Ureter (tissue), 1 donor: ENCODE results near the gene PAX2. TPM values are rescaled to one million over a fixed set of nuclear protein-coding genes. Genes with fewer than 3 reads are reported as not detected.

Experiments
- DNase-seq: peaks from one replicate; pipeline ENCODE4 v3.0.0-alpha.2; 2020; ENCODE audit warnings: low spot score
- total RNA-seq: library from RNA; stranded (reverse); gene quantifications from one replicate; pipeline ENCODE4 v1.2.4, GENCODE V29; 2023
- donor health status: DM: yes; HTN: yes; CAD: no.

PAX2 gene
- total RNA-seq, 1 donor from 2014 or later = 0.52 TPM

DNA sequence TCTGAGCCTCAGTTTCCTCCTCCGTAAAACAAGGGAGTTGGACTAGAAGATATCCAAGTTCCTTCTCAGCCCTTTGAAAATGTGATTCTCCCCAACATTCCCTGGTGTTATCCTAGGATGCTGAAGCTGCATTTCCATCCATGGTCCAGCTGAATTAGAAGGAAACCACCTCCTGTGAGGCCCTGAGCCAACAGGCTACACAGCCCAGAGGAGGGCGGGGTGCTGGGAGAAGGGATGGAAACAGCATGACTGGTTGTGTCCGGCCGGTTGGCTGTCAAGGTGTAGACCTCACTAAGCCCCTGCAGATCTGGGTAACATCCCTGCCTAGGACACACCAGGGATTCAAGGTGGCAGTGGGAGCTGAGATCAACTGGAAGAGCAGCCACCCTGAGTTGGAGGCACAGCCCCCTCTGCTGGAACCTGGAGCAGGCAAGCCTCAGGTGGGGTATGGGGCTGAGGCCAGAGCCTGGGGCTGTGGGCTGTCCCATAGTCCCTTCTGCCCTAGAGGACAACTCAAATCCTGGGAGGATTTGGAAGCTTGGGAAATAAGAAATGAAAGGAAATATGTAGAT is 72.0 kb downstream of the PAX2 start:
- no peak for DNase-seq

DNA sequence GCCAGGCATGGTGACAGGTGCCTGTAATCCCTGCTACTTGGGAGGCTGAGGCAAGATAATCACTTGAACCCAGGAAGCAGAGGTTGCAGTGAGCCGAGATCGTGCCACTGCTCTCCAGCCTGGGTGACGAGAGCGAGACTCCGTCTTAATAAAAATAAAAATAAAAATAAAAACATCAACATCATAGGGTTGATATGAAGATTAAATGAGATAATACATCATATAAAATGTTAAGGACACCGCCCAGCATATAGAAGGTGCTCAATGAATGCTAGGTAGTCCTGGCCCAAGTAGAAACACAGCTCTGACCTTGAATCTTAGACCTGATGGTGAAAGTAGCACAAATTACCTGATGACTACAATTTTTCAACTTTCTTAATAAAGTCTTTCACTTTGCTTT is 74.0 kb downstream of the PAX2 start:
- DNase-seq = no peak

DNA sequence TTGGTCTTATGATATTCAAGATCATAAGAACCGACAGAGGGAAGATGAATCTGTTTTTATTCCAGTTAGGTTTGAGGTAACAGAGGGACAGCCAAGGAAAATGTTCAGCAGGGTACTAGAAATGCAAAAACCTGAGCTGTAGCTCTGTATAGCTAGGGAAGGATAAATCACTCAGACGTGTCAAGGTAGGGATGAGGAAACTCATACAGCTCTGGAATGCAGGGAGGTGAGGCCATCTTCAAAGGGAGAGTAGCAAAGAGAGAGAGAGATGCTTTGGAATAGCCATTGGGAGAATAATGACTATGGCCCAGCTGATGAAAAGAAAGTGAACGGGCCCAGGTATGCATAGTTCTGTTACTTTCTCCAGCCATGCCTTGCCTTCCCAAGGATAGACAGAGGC is 77.8 kb downstream of the PAX2 start:
- no peak for DNase-seq

DNA sequence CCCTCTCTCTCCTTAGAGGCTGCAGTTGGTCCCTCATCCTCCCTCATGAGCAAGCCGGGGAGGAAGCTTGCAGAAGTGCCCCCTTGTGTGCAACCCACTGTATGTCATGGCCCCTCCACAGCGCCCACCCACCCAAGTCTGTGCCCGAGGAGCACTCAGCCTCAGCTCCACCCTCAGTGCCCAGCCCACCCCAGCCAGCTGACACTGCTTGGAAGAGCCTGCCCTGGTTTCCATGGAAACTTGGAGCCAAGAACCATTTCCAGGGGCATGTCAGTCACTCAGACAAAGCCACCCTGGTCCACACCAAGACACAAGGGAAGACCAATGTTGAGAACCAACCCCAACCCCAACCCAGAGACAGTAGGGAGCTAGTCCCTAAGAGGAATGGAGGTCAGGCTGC is 79.5 kb downstream of the PAX2 start:
- no peak for DNase-seq

DNA sequence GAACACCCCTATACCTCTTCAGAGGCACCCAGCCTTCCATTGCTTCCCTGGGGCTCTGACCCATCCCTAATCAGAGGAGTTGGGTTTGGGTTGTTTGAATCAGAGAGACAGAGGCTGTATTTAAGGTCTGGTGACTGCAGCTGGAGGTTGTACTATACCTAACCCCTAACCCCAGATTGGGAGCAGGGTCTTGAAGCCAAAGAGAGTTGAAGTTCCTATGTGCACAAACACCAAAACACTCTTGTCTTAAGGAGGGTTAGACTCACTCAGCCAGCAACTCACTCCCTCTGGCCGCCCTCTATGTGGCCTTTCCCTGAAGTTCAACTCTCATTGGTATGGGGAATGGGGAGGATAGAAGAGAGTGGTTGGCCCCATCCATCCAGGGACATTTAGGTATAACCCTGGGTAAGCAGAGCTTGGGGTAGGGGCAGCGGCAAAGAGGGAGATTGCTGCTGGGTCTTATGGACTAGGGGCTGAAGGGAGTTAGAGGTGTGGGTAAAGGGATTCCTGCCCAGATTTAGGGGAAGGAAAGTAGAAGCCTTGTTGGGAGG is 80.0 kb downstream of the PAX2 start:
- DNase-seq = no peak

DNA sequence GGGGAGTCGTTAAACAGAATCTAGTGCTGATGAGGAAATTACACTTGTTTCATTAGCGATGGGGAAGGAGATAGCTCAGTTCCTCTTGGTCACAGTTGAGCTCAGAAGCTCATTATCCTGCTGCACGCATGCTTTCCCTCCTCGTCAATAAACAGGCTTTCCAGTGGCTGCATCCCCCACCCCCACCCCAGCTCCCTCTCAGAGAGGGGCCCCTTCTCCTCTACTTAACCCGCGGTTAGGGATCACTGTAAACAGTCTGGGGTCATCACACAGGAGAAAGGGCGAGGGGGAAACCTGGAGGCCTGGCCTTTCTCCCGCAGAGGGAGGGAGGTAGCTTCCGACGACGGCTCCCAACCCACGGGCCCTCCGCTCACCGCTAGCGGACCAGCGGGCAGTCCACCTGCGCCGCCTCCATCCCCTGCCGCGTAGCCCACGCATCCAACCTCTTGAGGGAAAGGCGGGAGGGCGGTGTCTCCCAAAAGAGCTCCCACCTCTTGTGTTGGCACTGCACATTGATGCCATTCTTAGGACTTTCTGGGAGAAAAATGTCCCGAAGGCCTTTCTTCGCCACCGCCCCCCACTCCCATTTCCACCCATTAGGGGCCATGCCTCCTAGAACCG is 80.8 kb downstream of the PAX2 start:
- no peak for DNase-seq

DNA sequence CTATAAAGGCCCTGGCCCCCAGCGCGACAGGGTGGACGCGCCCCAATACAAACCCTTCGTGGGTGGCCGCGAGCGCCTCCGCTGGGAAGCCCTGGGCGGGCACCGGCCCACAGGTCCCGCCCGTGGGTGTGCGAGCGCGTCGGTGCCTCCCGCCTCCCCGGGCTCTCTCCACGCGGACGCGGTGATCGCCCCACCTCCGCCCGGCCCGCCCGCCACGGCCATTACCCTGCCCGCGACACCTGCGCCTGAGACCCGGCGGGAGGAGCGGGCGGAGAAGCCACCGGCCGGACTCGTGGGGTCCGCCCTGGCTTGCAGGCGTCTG is 81.2 kb downstream of the PAX2 start:
- DNase-seq = no peak

DNA sequence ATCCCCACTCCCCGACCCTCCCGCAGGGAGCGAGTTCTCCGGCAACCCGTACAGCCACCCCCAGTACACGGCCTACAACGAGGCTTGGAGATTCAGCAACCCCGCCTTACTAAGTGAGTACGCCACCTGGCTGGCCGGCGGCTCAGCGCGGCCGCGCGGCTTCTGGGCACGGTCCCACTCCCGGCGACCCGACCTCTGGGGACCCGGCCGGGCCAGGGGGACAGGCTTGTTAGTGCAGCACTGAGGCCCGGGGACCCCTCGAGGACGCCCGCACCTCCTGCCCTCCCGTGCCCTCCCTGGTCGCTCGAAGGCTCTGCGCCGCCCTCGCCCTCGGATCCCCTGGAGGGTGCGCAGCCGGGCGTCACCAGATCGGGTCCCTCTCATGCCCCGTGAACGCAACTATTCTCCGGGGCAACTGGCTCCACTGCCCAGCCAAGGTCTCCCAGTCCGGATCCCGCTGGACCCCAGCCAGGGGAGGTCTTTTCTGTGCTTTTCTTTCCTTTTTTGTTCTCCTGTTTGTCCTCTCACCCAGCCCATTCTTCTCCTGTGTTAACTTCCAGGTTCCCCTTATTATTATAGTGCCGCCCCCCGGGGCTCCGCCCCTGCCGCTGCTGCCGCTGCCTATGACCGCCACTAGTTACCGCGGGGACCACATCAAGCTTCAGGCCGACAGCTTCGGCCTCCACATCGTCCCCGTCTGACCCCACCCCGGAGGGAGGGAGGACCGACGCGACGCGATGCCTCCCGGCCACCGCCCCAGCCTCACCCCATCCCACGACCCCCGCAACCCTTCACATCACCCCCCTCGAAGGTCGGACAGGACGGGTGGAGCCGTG is 81.8 kb downstream of the PAX2 start:
- no peak for DNase-seq

DNA sequence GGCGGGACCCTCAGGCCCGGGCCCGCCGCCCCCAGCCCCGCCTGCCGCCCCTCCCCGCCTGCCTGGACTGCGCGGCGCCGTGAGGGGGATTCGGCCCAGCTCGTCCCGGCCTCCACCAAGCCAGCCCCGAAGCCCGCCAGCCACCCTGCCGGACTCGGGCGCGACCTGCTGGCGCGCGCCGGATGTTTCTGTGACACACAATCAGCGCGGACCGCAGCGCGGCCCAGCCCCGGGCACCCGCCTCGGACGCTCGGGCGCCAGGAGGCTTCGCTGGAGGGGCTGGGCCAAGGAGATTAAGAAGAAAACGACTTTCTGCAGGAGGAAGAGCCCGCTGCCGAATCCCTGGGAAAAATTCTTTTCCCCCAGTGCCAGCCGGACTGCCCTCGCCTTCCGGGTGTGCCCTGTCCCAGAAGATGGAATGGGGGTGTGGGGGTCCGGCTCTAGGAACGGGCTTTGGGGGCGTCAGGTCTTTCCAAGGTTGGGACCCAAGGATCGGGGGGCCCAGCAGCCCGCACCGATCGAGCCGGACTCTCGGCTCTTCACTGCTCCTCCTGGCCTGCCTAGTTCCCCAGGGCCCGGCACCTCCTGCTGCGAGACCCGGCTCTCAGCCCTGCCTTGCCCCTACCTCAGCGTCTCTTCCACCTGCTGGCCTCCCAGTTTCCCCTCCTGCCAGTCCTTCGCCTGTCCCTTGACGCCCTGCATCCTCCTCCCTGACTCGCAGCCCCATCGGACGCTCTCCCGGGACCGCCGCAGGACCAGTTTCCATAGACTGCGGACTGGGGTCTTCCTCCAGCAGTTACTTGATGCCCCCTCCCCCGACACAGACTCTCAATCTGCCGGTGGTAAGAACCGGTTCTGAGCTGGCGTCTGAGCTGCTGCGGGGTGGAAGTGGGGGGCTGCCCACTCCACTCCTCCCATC is 82.7 kb downstream of the PAX2 start:
- no peak for DNase-seq

DNA sequence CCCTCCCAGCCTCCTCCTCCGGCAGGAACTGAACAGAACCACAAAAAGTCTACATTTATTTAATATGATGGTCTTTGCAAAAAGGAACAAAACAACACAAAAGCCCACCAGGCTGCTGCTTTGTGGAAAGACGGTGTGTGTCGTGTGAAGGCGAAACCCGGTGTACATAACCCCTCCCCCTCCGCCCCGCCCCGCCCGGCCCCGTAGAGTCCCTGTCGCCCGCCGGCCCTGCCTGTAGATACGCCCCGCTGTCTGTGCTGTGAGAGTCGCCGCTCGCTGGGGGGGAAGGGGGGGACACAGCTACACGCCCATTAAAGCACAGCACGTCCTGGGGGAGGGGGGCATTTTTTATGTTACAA is 83.3 kb downstream of the PAX2 start:
- no peak for DNase-seq

DNA sequence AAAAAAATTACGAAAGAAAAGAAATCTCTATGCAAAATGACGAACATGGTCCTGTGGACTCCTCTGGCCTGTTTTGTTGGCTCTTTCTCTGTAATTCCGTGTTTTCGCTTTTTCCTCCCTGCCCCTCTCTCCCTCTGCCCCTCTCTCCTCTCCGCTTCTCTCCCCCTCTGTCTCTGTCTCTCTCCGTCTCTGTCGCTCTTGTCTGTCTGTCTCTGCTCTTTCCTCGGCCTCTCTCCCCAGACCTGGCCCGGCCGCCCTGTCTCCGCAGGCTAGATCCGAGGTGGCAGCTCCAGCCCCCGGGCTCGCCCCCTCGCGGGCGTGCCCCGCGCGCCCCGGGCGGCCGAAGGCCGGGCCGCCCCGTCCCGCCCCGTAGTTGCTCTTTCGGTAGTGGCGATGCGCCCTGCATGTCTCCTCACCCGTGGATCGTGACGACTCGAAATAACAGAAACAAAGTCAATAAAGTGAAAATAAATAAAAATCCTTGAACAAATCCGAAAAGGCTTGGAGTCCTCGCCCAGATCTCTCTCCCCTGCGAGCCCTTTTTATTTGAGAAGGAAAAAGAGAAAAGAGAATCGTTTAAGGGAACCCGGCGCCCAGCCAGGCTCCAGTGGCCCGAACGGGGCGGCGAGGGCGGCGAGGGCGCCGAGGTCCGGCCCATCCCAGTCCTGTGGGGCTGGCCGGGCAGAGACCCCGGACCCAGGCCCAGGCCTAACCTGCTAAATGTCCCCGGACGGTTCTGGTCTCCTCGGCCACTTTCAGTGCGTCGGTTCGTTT is 83.9 kb downstream of the PAX2 start:
- DNase-seq = no peak

DNA sequence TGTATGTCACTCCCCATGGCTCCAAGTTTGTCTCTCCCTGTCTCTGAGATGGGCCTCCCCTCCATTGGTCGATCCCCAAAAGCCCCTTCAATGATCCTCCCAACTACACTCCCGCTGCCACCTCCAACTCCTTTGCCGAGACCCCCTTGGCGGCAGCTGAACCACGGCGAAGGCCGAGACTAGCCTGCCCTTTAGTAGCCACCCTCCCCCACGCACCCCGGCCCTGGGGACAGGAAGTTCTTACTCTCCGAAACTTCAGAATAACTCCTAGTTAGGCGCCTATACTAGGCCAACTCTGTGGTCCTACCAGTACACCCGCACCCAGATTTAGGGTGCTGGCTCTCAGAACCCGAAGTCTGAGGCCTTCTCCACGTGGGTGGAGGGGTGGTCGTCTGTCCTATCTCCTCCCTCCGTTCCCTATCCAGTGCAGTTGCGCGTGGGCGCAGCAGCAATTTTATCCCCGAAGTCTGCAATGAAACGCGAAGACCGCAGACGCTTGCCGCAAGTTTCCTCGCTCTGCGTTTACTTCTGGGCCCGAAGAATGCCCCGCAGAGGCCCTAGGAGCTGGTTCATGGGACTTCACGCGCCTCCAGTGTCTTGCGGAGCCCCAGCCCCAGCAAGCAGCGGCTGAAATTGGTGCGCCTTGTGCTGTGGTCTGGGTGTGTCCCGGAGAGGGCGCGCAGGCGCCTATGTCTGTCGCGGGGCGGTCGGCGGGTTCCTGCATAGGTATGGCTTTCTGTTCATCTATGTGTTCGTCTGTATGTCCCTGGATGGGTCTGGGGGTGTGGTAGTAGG is 84.7 kb downstream of the PAX2 start:
- DNase-seq = no peak

DNA sequence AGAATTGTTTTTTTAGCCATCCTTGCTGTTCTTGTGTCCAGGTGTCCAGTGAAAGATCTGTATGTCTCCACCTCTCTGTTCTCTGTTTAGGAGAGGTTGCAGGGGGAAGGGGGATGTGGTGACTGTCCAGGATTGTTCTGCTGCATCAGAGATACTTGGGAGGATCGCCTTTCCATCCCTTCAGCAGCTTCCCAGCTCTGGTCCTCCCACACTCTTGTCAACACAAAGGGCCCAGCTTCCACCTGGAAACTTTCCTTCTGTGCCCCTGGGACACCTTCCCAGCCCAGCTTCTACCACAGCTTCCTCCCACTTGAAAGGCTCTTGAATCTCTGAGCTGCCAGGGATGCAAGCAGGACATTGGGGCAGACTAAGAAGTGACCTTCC is 85.3 kb downstream of the PAX2 start:
- no peak for DNase-seq

DNA sequence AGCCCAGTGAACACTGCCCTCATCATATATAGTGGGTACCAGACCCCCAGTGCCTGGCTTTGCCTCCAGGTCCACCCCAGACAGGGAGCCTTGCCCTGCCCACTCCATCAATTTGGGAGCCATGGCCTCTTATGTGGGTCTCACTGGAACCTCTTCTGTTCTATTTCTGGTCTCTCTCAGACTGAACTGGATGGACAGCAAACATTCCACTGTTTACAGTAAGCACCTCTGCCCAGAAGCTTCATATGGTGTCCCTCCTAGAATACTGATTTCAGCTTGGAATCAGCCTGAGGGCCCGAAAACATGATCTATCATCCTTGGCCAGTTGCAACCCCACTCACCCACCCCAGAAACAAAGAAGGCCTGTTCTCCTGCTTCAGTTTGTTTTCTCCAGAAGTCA is 86.4 kb downstream of the PAX2 start:
- DNase-seq = no peak

DNA sequence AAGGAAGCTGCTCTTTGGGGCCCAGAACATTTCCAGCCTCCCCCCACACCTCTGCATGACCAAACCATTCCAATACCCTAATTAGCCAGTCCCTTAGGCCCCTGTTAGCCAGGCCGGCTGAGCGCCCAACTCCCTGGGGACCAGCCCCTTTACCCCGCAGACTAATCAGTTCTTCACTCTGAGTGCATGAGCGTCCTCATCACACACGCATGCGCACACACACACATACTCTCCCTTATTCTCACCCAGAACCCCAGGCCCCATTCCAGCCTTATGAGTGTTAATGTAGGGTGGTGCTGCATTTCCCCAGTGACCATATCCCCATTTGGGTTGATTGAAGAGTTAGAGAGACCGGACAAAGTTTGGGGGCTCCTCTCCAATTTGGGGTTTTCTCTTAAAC is 90.4 kb downstream of the PAX2 start:
- no peak for DNase-seq

DNA sequence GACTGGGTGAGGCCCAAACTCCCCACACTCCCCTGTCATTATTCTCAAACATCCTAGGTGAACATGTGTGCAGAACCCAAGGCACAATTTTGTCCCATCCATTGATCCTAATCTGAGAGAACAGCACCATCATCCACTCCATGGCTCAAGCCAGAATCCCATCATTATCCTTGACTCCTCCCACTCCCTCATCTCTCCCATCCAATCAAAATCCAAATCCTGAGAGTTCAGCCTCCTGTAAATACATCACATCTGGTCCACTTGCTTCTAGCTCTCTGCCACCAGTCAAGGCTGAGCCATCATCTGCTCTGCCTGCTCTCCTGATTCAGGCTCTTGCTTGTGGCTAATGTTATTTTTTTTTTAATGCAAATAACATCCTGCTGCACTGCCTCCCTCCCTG is 91.5 kb downstream of the PAX2 start:
- no peak for DNase-seq

DNA sequence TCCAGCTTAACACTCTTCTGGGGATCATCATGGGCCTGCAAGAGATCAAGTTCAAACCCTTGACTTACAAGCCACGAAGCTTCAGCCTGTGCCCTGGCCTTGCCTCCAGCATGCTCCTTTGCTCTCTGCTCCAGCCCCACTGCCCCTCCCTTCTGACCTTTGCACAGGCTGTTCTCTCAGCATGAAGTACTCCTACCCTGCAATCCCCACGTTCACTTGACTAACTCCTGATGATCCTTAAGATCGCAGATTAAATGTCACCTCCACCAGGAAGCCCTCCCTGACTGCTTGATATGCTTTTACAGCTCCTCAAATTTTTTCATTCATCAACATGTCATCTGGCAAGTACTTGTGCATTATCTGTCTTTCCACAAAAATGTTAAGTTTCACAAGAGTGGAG is 91.9 kb downstream of the PAX2 start:
- no peak for DNase-seq

DNA sequence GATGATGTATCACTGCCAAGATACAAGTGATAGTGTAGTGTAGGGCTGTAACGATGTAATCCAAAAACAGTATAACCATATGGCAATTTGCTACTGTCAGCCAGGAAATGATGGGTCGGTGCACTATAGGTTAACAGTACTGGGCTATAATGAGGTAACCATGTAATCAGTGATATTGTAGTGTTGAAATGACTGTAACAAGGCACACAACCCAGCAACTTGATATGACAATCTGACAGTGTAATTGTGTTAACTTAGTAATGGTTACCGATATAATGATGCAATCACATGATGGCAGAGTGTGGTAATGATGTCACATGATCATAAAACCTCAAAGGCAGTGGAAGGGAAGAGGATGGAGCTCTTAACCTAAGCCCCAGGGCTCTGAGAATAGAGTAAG is 93.6 kb downstream of the PAX2 start:
- no peak for DNase-seq

DNA sequence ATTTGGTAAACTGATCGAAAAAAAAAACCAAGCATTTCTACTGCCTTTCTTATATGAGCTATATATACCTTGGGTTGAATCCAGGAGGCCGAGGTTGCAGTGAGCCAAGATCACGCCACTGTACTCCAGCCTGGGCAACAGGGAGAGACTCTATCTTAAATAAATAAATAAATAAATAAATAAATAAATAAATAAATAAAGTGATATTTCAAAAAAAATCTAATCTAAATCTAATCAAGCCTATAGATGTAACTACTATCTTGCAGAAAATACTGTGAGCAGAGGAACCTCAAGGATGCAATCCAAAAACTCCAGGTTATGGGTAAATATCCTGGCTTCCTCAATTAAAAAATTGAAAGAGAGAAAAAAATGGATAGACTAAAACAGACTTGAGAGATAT is 96.1 kb downstream of the PAX2 start:
- DNase-seq = no peak

DNA sequence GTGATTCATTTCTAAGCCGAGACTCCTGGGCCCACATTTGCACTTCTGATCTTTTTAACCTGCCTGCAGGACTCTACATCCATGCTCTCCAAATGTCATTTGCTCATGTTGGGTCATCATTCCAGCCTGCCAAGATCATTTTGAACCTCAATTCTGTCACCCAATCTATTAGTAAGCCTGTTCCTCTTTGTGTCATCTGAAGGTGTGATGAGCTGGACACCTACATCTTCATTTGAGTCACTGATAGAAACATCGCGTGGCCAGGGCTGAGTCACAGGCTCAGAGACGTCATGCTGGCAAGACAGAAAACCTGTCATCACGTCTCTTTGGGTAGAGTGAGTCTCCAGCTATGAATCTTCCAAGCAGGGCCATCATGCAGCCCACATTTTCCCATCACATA is 102.1 kb downstream of the PAX2 start:
- DNase-seq = no peak

DNA sequence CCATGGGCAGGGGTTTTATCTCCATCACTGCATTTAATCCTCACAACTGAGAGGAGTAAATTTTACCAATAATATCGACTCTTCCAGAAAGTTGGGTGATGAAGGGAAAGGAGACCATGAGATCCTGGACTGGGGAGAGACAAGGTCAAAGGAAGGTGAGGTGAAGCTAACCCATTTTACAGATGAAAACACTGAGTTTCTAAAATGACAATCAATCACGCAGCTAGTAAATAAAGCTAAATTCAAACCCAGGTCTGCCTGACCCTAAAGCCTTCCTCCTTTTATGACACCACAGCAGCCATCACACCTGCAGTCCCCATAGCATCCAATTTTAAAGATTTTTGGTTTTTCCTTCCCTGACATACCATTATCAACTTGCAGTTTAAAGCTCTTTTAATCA is 103.4 kb downstream of the PAX2 start:
- DNase-seq = no peak
